ENCODE measurements around the gene ZAP70. TPM values are rescaled to one million over a fixed set of nuclear protein-coding genes. Genes with fewer than 3 reads are reported as not detected.

Gene ZAP70
- total RNA-seq, 4 donors from 2014 or later: 0.46 to 2.2 (median 1.5) TPM

GRCh38 chr2:97735161-97735561 is 21.8 kb downstream of the ZAP70 start:
- ATAC-seq: no peak
- no peaks in the 10 kb centered on the region for H3K27me3 ChIP-seq
- H3K4me3 ChIP-seq: no peak overlapping the region
- 100% methylated on average over 1 of the region's 29 CpGs; no CpG with 5 or more reads in 1 of the 2 donors for WGBS, 2 donors (ENCODE audit: low coverage in 1 of 2)
- no peak overlapping the region for H3K27ac ChIP-seq
- H3K36me3 ChIP-seq: no peaks in the 10 kb centered on the region
- H3K9me3 ChIP-seq: peaks cover 0 to 9% (median 0%) of the 10 kb centered on the region in 3 donors
- H3K4me1 ChIP-seq: no peaks in the 10 kb centered on the region
- TF ChIP-seq POLR2AphosphoS5 (IDR thresholded peaks at IDR 0.05): no peak
- no peak for TF ChIP-seq EP300 (IDR thresholded peaks at IDR 0.05)
- no peak for TF ChIP-seq CTCF (IDR thresholded peaks at IDR 0.05)
- no peak for TF ChIP-seq POLR2A (IDR thresholded peaks at IDR 0.05)

GRCh38 chr2:97736185-97736584 is 22.8 kb downstream of the ZAP70 start:
- H3K27ac ChIP-seq: no peak overlapping the region
- no peaks in the 10 kb centered on the region for H3K9me3 ChIP-seq
- TF ChIP-seq EP300 (IDR thresholded peaks at IDR 0.05): no peak
- no peak for TF ChIP-seq POLR2A (IDR thresholded peaks at IDR 0.05)
- TF ChIP-seq POLR2AphosphoS5 (IDR thresholded peaks at IDR 0.05): no peak
- no peak for TF ChIP-seq CTCF (IDR thresholded peaks at IDR 0.05)
- no peak for ATAC-seq
- H3K36me3 ChIP-seq: no peaks in the 10 kb centered on the region
- no peaks in the 10 kb centered on the region for H3K4me1 ChIP-seq
- no peaks in the 10 kb centered on the region for H3K27me3 ChIP-seq
- H3K4me3 ChIP-seq: no peak overlapping the region
- 45 to 80% methylated on average over 2 to 3 of the region's 4 CpGs for WGBS, 2 donors (ENCODE audit: low coverage in 1 of 2)

- WGBS, 2 donors (ENCODE audit: low coverage in 1 of 2): 67 to 84% methylated on average over 5 to 12 of the region's 20 CpGs
- H3K27ac ChIP-seq: no peak overlapping the region
- no peak for ATAC-seq
Measured at GRCh38 chr2:97736608-97737330, 23.4 kb downstream of the ZAP70 start.

GRCh38 chr2:97737421-97738178 is 24.2 kb downstream of the ZAP70 start:
- Histone ChIP-seq H3K9me3 (no peaks in the 10 kb centered on the region), H3K4me1 (no peaks in the 10 kb centered on the region), H3K36me3 (no peaks in the 10 kb centered on the region), H3K4me3 (no peak overlapping the region), H3K27me3 (no peaks in the 10 kb centered on the region), H3K27ac (no peak overlapping the region)
- WGBS, 2 donors (ENCODE audit: low coverage in 1 of 2): no CpG with 5 or more reads among the region's 32 CpGs
- no peak for TF ChIP-seq CTCF (IDR thresholded peaks at IDR 0.05)
- no peak for TF ChIP-seq EP300 (IDR thresholded peaks at IDR 0.05)
- no peak for TF ChIP-seq POLR2A (IDR thresholded peaks at IDR 0.05)
- no peak for TF ChIP-seq POLR2AphosphoS5 (IDR thresholded peaks at IDR 0.05)
- ATAC-seq: no peak

More at GRCh38 chr2:97736608-97737330, 23.4 kb downstream of the ZAP70 start:
- no peak overlapping the region for H3K4me3 ChIP-seq
- TF ChIP-seq POLR2AphosphoS5 (IDR thresholded peaks at IDR 0.05): no peak
- no peak for TF ChIP-seq EP300 (IDR thresholded peaks at IDR 0.05)
- TF ChIP-seq CTCF (IDR thresholded peaks at IDR 0.05): no peak
- TF ChIP-seq POLR2A (IDR thresholded peaks at IDR 0.05): no peak
- no peaks in the 10 kb centered on the region for H3K4me1 ChIP-seq
- H3K36me3 ChIP-seq: no peaks in the 10 kb centered on the region
- H3K9me3 ChIP-seq: no peaks in the 10 kb centered on the region
- no peaks in the 10 kb centered on the region for H3K27me3 ChIP-seq

All from gastroesophageal sphincter (tissue), 4 donors.